ENCODE measurements around the gene EPHA1.

The EPHA1 gene

DNA sequence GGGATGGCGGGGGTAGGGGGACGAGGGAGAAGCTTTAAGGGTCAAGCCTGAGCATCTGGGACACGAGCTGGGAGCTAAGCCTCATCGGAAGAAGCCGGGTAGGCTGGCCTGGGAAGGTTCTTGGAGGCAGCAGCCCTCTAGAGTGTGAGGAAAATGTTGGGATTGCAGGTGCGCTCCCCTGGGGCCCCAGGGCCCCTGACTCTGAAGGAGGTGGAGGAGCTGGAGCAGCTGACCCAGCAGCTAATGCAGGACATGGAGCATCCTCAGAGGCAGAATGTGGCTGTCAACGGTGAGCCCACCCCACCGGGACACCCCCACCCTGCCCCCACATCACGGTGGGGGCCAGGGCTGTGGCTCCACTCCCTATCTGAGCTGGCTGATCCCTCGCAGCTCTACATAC is 20.6 kb downstream of the EPHA1 start:
- DNase-seq, result no peak

DNA sequence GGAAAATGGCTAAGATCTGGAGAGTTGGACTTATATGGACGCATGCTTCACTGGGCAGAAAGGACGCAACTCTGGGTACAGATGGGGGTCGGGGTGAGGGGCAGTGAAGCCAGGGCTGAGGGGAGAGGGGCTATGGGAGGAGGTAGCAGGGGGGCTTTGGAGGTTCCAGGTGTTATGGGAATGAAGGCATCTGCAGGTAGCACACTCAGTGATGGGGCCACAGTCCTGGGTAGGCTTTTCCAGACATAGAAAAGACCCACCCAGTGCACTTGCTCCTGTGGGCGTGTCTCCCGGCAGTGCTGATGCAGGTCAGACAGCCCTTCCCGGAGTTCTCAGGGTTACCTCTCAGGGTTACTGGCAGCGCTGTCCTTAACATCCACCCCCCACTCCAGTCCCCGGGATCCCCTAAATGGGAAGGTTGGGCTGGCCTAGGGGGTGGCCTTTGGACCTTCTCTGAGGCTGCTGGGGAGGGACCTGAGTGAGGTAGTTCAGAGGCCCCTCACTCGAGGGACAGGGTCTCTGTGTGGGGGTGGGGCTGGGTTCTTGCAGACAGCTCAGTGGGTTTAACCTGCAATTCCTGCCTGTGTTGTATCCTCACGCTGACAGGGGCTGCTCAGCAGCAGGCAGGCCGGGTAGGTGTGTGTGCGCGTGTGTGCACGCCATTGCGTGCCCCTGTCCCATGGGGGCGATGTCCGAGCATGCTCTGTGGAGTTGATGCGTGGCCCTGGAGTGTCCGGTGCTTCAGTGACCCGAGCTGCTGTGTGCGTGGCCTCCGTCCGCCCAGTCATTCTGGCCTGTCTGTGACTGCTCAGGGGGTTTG is 21.3 kb downstream of the EPHA1 start:
- DNase-seq, result no peak

DNA sequence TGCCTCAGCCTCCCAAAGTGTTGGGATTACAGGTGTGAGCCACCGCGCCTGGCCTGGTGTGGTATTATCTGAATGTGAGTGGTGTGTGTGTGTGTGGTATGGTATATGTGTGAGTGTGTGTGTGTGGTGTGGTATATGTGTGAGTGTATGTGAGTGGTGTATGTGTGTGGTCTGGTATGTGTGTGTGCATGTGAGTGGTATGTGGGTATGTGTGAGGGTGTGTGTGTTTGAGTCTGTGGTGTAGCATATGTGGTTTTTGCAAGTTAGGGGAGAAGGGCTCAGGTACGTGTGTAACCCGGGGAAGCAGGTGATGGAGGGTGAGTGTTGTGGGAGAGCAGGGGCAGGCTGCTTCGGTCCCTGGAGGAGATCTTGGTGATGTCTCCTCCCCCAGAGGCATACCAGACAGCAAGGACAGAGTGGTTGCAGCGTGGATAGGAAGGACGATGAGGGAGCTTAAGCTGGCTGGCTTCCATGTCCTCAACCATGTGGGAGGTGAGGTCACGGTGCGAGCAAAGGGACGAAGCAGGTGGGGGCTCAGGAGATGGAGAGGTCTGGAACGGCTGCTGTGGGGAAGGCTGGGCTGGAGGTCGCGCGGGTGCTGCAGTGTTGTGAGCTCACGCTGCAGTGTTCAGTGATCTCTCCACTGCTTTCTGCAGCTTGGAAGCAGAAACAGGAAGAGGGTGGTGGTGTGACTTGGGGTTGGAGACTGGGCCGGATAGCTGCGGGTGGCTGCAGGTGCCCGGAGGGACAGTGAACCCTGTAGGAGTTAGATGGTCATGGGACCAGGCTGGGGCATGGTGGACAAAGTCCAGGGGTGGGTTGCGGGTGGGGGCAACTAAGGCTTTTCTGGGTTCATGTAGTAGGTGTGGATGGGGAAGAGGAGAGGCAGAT is 22.5 kb downstream of the EPHA1 start:
- peak in 1 of 4 experiments; percentile 22 for DNase-seq

DNA sequence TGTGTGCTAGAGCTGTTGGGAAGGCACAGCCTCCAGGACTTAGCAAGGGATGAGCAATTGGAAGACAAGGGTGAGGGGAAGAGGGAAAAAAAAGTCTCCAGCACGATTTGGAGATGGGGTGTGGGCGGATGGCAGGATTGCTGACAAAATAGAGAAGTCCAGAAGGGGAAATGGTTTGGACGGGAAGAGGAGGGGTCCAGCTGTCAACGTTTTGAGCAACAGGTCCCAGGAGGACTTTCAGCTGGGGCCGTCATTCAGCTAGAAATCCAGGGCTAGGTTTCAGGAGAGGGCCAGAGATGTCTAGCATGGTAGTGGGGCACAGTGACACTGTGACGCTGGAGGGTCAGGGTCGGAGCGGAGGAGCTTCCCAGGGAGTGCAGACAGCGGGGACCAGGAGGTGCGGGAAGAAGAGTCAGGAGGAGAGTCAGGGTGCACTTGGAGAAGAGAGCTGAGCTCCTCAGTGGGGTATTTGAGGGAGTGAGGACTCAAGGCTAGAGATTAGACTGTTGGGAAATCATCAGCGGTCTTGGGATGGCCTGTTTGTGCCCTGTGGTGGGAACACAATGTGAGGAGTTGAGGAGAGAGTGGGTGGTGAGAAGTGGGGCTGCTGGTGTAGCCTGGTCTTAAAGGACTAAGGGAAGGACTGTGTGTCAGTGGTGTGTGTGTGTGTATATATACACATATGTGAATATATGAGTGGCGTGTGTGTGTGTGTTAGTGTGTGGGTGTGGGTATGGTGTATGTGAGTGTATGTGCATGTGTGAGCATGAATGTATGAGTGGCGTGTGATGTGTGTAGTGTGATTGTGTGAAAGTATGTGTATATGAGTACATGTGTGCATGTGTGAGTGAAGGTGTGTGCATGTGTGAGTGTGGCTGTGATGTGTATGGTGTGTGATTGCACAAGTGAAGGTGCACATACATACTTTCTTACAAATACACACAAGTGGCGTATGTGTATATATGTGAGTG is 23.7 kb downstream of the EPHA1 start:
- DNase-seq, result no peak

DNA sequence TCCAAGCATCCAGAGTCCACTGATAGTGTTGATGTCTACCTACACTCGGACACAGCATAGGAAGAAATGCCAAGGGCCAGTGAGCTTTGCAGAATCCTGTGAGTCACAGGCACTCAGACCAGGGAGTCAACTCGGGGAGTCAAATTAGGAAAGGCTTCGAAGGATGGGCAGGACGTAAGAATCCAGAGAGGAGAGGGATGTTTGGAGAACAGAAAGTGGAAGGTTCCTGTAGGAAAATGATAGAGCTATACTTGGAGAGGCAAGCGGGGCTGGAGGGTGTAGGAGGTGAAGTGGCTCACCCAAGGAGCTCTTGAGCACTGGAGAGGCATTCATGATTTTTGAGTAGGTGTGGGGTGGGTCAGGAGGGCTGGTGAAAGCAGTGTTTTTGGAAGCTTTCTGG is 24.5 kb downstream of the EPHA1 start:
- DNase-seq, result no peak

DNA sequence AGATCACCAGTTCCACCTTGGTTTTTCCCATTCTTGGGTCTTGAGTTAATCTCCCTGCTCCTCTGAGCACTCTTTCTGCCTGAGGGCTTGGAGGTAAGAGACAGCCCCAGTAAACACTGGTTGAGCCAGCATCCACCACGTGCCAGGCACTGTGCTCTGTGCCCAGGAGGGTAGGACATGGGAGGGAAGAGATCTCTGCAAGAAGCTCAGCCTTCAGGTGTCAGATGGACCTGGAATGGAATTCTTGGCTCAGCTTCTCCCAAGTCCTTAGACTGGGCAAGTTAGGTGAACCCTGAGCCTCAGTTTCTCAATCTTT is 25.1 kb downstream of the EPHA1 start:
- no peak for DNase-seq

DNA sequence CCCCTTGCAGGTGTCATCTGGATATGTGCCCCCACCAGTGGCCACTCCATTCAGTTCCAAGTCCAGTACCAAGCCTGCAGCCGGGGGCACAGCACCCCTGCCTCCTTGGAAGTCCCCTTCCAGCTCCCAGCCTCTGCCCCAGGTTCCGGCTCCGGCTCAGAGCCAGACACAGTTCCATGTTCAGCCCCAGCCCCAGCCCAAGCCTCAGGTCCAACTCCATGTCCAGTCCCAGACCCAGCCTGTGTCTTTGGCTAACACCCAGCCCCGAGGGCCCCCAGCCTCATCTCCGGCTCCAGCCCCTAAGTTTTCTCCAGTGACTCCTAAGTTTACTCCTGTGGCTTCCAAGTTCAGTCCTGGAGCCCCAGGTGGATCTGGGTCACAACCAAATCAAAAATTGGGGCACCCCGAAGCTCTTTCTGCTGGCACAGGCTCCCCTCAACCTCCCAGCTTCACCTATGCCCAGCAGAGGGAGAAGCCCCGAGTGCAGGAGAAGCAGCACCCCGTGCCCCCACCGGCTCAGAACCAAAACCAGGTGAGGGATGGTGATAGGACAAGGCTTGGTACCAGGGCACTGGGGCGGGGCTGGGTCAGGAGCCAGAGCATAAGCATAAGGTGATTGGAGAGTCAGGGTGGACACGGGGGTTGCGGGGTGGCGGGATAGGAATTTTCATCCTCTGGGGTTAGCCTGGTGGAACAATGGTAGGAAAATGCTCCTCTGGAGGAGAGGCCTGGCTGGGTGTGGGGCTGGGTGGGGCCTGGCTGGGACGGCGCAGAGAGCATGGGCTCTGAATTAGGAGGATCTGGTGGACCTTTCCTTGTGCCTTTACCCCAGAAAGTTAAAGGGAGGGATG is 25.6 kb downstream of the EPHA1 start:
- DNase-seq, result no peak

DNA sequence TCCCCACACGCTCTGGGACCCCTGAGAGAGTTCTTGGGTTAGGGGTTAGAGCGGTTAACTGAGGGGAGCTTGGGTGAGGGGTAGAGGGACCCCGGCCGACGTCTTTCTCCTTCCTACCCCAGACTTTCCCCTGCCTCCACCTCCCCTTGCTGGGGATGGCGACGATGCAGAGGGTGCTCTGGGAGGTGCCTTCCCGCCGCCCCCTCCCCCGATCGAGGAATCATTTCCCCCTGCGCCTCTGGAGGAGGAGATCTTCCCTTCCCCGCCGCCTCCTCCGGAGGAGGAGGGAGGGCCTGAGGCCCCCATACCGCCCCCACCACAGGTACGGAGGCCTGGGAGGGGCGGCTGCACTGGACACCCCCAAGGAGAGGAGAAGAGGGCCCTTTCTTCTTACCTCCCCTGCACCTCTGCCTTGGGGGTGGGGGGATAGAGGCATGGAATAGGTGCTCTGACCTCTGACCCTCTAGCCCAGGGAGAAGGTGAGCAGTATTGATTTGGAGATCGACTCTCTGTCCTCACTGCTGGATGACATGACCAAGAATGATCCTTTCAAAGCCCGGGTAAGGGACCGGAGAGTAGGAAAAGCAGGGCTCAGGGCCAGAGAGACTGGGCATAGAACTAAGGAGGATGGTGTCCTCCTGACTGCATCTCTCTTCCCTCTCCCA is 26.4 kb downstream of the EPHA1 start:
- no peak for DNase-seq

DNA sequence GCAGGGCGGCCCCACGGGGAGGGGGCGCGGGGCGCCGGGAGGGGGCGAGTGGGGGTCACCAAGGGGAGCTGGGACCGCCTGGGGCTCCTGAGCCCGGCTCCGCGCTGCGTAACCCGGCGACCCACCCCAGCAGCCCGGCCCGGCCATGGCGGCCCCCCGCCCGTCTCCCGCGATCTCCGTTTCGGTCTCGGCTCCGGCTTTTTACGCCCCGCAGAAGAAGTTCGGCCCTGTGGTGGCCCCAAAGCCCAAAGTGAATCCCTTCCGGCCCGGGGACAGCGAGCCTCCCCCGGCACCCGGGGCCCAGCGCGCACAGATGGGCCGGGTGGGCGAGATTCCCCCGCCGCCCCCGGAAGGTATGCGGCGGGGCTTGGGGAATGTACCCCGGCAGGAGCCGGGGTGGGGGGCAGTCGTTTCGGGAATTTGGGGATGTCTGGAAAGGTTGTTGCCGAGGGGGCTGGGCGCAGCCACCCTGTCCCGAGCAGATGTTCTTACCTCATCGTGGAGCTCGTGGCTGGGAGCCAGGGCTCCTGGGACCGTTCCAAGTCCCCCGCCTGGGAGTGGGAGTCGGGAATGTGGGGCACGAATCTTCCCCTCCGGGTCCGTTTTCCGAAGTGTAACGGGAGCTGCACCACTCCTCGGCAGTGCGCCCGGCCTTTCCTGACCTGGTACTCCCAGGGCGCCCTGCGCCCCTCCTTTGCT is 27.1 kb downstream of the EPHA1 start:
- DNase-seq, result peak in 1 of 4 experiments; percentile 46

DNA sequence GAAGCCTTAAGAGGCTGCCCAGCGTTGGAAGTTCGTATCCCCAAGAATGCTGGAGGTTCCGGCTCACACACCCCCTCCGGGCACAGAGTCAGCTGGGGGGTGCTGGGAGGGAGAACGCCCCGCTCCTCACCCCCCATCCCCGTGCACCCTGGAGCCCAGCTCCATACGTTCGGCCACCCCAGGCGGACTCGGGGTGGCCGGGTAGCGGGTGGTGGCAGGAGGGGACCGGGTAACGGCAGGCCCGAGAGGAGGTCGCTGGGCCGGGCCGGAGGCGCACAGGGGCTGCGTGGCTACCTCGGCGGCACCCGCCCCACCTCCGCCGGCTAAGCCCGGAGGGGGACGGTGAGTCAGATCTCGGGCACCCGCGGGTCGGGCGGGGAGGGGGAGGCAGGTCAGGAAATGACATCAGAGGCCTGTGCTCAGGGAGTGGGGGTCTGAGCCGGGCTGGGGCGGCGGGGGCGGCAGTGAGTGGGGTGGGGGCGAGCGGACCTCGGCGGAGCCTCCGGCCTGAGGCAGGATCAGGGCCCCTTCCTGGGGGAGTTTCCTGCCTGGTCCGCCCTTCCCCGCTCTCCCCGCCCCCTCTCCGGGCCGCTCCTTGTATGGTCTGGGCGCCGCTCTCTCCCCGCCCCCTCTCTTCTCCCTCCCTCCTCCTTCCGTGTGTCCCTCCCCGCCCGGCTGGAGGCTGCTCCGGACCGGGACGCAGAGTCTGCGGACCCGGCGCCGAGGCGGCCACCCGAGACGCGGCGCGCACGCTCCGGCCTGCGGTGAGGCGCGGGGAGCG is 27.8 kb downstream of the EPHA1 start, which contains the start of gene ZYX:
Gene ZYX (plus strand): TSS at position 700 of the 781 bp plus-strand sequence. CDS start 227 bp downstream, outside the sequence.
- DNase-seq, result peak; percentile 56 to 82 (median 64)

DNA sequence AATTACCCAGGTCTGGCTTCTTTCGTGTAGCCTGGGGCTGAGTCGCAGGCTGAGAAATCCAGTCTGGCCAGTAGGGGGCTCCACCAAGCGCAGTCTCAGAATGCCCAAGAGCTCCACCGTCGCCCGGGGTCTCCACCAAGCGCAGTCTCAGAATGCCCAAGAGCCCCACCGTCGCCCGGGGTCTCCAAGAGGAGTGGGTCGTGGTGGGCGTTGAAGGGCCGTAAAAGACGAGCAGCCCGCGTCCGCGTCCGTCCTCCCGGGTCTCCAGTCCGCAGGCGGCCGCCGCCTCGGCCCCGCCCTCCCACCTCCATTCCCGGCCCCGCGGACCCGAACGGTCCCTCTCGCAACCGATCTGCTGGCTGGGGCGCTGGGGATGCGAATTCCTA is 28.4 kb downstream of the EPHA1 start:
- DNase-seq, result peak; percentile 68 to 87 (median 83)

DNA sequence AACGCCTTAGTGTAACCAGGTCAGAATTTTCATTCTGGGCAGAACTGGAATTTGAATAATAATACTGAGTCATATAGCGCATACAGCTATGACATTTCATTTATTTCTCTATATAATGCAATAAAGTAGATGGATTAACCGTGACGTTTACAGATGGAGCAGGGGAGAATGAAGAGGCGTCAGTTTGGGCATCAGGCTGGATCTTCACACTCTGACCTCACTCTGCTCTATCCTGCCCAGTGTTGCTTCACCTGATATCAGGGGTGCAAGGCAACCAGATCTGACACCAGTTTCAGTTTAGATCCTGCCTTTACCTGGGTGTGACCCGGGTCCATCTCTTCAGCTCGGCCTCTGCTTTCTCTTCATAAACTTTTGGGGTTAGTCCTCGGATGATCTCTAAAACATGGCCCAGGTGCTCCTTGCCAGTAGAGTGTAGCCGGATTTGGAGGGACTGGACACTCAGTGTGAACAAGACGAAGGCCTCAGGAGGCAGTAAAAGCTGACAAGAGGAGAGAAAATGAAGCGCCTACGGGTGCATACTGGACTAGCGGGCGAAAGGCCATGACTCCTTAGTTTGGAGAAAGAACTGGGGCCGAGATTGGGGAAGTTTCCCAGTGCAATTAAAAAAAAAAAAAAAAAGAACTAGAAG is 28.9 kb downstream of the EPHA1 start:
- DNase-seq, result no peak

DNA sequence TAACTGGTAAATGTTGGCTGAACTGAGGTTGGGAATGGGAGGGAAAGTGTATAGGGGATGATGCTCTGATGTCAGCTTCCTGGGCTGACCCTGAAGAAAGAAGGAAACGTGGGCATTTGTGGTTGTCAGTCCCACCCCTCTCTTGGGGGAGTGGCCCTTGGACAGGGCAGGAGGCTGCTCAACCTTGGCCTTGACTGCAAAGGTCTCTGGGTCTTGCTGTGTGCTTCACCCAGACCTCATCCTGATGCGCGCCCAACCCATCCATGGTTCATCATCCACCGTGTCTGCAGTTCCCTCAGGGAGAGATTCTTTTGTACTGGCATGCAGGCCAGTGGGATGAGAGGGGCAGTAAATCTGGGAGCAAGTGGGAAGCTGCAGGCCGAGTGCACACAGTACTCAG is 32.3 kb downstream of the EPHA1 start:
- no peak for DNase-seq

DNA sequence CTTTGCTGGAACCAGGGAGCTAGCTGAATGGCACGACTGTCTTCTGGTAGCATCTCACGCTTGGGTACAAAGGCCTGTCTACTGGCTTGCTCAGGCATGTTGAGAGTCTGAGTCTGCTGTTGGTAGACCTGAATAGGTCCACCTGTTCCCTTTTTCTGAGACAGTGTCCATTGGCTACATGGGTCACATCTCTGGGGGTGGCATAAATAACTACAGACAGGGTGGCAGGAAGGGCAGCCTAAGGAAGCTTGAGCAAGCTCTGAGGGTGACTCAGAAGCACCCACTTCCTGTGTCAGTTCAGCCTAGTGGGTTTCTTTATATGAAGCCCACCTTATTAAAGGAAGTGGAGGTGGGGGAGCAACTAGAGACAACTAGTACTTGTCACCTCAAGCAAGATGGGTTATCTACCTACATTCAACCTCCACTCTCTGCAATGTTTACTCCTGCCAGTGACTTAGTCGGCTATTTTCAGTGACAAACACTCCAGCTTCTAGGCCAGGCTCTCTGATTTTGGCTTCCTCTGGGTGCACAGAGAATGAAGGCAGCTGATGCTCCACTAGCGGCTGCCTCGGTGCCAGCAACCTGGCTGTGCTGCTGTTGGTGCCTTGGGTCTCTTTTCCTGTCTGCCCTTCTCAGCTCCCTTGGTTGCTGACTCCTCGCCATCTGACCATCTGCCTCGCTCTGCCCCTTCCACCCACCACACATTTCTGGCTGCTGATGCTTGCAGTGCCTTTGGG is 33.2 kb downstream of the EPHA1 start:
- DNase-seq, result peak in 1 of 4 experiments; percentile 13

DNA sequence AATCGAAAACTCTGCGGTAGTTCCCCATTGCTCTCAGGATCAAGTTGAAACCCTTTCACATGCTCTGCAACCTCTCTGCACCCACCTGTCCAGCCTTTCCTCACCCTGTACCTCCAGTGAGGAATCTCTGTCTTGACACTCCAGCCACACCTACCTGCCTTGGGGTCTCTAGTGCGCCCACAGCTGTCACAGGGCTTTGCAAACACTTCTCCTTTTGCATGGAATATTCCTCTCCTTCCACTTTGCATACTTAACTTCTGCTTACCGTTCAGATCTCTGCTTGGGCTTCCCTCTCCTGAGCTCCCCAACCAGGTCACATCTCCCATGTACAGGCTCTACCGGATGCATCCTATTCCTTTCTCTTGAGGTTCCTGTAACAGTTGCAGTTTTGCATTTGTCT is 34.1 kb downstream of the EPHA1 start:
- DNase-seq, result no peak

DNA sequence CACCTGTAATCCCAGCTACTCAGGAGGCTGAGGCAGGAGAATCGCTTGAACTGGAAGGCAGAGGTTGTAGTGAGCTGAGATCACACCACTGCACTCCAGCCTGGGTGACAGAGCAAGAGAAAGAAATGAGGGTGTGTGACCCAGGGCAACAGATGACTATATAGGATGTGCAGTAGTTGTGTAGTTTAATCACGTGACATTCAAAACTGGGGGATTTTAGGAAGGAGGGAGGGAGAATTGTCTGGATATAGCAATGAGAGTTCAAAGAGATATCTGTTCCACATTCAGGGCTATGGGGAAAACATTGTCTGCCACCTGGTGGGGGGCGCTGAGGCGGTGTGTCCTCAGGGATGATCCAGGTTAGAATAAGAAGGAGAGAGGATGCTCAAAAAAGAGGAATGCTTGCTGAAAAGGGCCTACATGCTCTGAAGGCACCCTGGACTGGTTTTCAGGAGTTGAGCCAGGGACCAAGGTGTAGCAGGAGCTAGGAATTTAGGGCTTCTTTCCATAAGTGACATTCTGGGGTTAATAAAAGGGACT is 35.3 kb downstream of the EPHA1 start:
- DNase-seq, result no peak

DNA sequence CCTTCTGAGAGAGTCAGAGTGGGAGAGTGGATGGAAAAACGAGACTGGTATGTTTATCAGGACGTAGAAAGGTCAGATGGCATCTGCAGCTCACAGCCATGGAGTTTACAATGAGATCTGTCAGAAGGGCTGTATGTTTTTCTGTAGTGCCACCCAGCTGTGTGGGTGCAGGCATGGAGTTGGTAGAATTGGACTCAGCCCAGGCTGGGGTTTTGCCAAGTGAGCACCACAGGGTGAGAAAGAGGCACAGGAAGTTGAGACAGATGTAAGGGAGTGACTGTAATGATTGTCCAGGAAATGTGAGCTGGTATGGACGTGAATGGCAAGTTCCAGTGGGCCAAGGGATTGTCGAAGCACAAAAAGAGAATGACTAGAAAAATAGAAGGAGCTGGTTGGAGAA is 36.6 kb downstream of the EPHA1 start:
- peak in 2 of 4 experiments; percentile 23 to 25 for DNase-seq
